DOHH2 (cell line): ENCODE measurements around the gene DUS3L.

Experiments used
- H3F3A ChIP-seq: fragments of 200-600 bp; sonication (generic), shearing (Covaris generic); 2 replicates; pipeline ENCODE4 v1.6.0; 2016; ENCODE audit warnings: antibody characterized with exemption, mild to moderate bottlenecking; ENCODE audit not compliant: control insufficient read depth, insufficient read depth
- H3K27ac ChIP-seq: fragments of 200-600 bp; sonication (generic); 2 replicates; pipeline ENCODE4 v1.5.1; 2014; ENCODE audit warnings: low read depth, mild to moderate bottlenecking, low read length, moderate library complexity
- H3K27me3 ChIP-seq: fragments of 200-600 bp; sonication (generic); 2 replicates; pipeline ENCODE4 v1.6.1; 2014; ENCODE audit warnings: mild to moderate bottlenecking, low read length, mixed read lengths; ENCODE audit not compliant: control insufficient read depth
- H3K36me3 ChIP-seq: fragments of 200-600 bp; sonication (generic); 2 replicates; pipeline ENCODE4 v1.6.1; 2014; ENCODE audit warnings: mild to moderate bottlenecking, low read length, moderate library complexity, mixed read lengths; ENCODE audit not compliant: control insufficient read depth
- H3K4me1 ChIP-seq: fragments of 200-600 bp; sonication (generic); 2 replicates; pipeline ENCODE4 v1.6.1; 2014; ENCODE audit warnings: mild to moderate bottlenecking, low read length, mixed read lengths; ENCODE audit not compliant: control insufficient read depth
- H3K4me2 ChIP-seq: fragments of 200-600 bp; sonication (generic); 2 replicates; pipeline ENCODE4 v1.6.0; 2014; ENCODE audit warnings: mild to moderate bottlenecking, low read length, moderate library complexity
- H3K4me3 ChIP-seq: fragments of 200-600 bp; sonication (generic); 2 replicates; pipeline ENCODE4 v1.5.1; 2014; ENCODE audit warnings: mild to moderate bottlenecking, low read length, mixed read lengths
- H3K79me2 ChIP-seq: fragments of 200-600 bp; sonication (generic); 2 replicates; pipeline ENCODE4 v1.6.1; 2014; ENCODE audit warnings: mild to moderate bottlenecking, low read length, mixed read lengths; ENCODE audit not compliant: control insufficient read depth
- H3K9me2 ChIP-seq: fragments of 200-600 bp; sonication (generic); replicated peaks from 2 replicates; pipeline ENCODE4 v1.6.1; 2014; ENCODE audit warnings: mild to moderate bottlenecking, low read length, mixed read lengths; ENCODE audit not compliant: control insufficient read depth
- H3K9me3 ChIP-seq: fragments of 200-600 bp; sonication (generic); 2 replicates; pipeline ENCODE4 v1.6.1; 2014; ENCODE audit warnings: antibody characterized with exemption, low read length, mixed read lengths; ENCODE audit not compliant: control insufficient read depth, insufficient read depth
- H4K20me1 ChIP-seq: fragments of 200-600 bp; sonication (generic); 2 replicates; pipeline ENCODE4 v1.6.0; 2014; ENCODE audit warnings: low read depth, mild to moderate bottlenecking, antibody characterized with exemption, low read length, moderate library complexity; ENCODE audit not compliant: control insufficient read depth, insufficient read depth
- CTCF ChIP-seq: fragments of 200-600 bp; sonication (generic); IDR thresholded peaks from one replicate; pipeline ENCODE4 v1.5.1; 2014; ENCODE audit warnings: antibody characterized with exemption, mild to moderate bottlenecking, low read depth, low read length; ENCODE audit not compliant: poor library complexity, severe bottlenecking
- EZH2phosphoT487 ChIP-seq: fragments of 200-600 bp; sonication (generic); IDR thresholded peaks from 2 replicates; pipeline ENCODE4 v1.6.1; 2017; ENCODE audit warnings: borderline replicate concordance, mild to moderate bottlenecking, antibody characterized with exemption, low read length, moderate library complexity, mixed read lengths

The DUS3L gene

GRCh38 chr19:5822181-5822844 is 31.4 kb upstream of the DUS3L start:
- Histone ChIP-seq H3K36me3 (no peaks in the 10 kb centered on the region), H3K27me3 (peaks cover 8% of the 10 kb centered on the region), H3K9me2 (no peaks in the 10 kb centered on the region), H3K4me2 (no peak overlapping the region), H3K27ac (no peak overlapping the region), H3F3A (no peaks in the 10 kb centered on the region), H4K20me1 (no peaks in the 10 kb centered on the region), H3K79me2 (no peaks in the 10 kb centered on the region), H3K9me3 (no peaks in the 10 kb centered on the region), H3K4me1 (peaks cover 20% of the 10 kb centered on the region), H3K4me3 (no peak overlapping the region)
- no peak for TF ChIP-seq CTCF
- no peak for TF ChIP-seq EZH2phosphoT487

GRCh38 chr19:5821521-5822180 is 30.7 kb upstream of the DUS3L start:
- Histone ChIP-seq H3F3A (no peaks in the 10 kb centered on the region), H3K79me2 (no peaks in the 10 kb centered on the region), H3K4me2 (no peak overlapping the region), H4K20me1 (no peaks in the 10 kb centered on the region), H3K27me3 (peaks cover 1% of the 10 kb centered on the region), H3K36me3 (no peaks in the 10 kb centered on the region), H3K4me3 (no peak overlapping the region), H3K27ac (no peak overlapping the region), H3K9me3 (no peaks in the 10 kb centered on the region), H3K9me2 (no peaks in the 10 kb centered on the region), H3K4me1 (peaks cover 13% of the 10 kb centered on the region)
- TF ChIP-seq EZH2phosphoT487 = no peak
- no peak for TF ChIP-seq CTCF

- H3K9me2 ChIP-seq = no peaks in the 10 kb centered on the region
- TF ChIP-seq EZH2phosphoT487 (no peak), CTCF (no peak)
- H3K4me3 ChIP-seq = no peak overlapping the region
- H3K36me3 ChIP-seq = no peaks in the 10 kb centered on the region
- H4K20me1 ChIP-seq = no peaks in the 10 kb centered on the region
- H3K27me3 ChIP-seq = no peaks in the 10 kb centered on the region
- H3K79me2 ChIP-seq = no peaks in the 10 kb centered on the region
- H3K4me1 ChIP-seq = peaks cover 6% of the 10 kb centered on the region
- no peak overlapping the region for H3K4me2 ChIP-seq
- H3K27ac ChIP-seq = no peak overlapping the region
- H3F3A ChIP-seq = no peaks in the 10 kb centered on the region
- no peaks in the 10 kb centered on the region for H3K9me3 ChIP-seq
These were observed 29.8 kb upstream of the DUS3L start for GRCh38 chr19:5820785-5821184.
